Measurements from ENCODE around the gene EMC1.
"Not testable (repeated sequence)": the region's sequence is repeated elsewhere in the genome, so short reads cannot be mapped to it uniquely, and the experiment has no call there.

Gene EMC1

GRCh38 chr1:19283891-19284290 lies 32.6 kb upstream of the EMC1 start:
- no peaks in the 10 kb centered on the region for H3K9me3 ChIP-seq (ENCODE audit: control insufficient read depth in 1 of 2, low read length in 2 of 2)
- H3K9ac ChIP-seq (ENCODE audit: low read depth in 1 of 2, low read length in 2 of 2): no peak overlapping the region
- no peak overlapping the region for H3K27ac ChIP-seq (ENCODE audit: low read depth, low read length)
- H3K27me3 ChIP-seq (ENCODE audit: control insufficient read depth in 1 of 2, insufficient read depth in 2 of 2, low read length in 2 of 2): no peaks in the 10 kb centered on the region
- peaks cover 0 to 5% of the 10 kb centered on the region in 2 donors for H3K4me1 ChIP-seq (ENCODE audit: control insufficient read depth in 1 of 2, insufficient read depth in 2 of 2, low read length in 2 of 2)
- no peak overlapping the region for H3K4me3 ChIP-seq (ENCODE audit: low read depth in 1 of 2, low read length in 2 of 2)
- H3K36me3 ChIP-seq (ENCODE audit: control insufficient read depth in 1 of 2, insufficient read depth in 2 of 2, low read length in 2 of 2): peaks cover 10 to 33% of the 10 kb centered on the region in 2 donors

GRCh38 chr1:19274636-19275035 lies 23.3 kb upstream of the EMC1 start:
- Histone ChIP-seq H3K27ac (ENCODE audit: low read depth, low read length) (peak overlapping the region; percentile 20), H3K9me3 (ENCODE audit: control insufficient read depth in 1 of 2, low read length in 2 of 2) (no peaks in the 10 kb centered on the region), H3K4me1 (ENCODE audit: control insufficient read depth in 1 of 2, insufficient read depth in 2 of 2, low read length in 2 of 2) (peaks cover 4 to 12% of the 10 kb centered on the region in 2 donors), H3K4me3 (ENCODE audit: low read depth in 1 of 2, low read length in 2 of 2) (peak overlapping the region; percentile 50 to 60), H3K36me3 (ENCODE audit: control insufficient read depth in 1 of 2, insufficient read depth in 2 of 2, low read length in 2 of 2) (peaks cover 0 to 5% of the 10 kb centered on the region in 2 donors), H3K27me3 (ENCODE audit: control insufficient read depth in 1 of 2, insufficient read depth in 2 of 2, low read length in 2 of 2) (no peaks in the 10 kb centered on the region), H3K9ac (ENCODE audit: low read depth in 1 of 2, low read length in 2 of 2) (peak overlapping the region in 1 of 2 donors; percentile 48)

GRCh38 chr1:19273844-19274531 lies 22.7 kb upstream of the EMC1 start:
- H3K4me3 ChIP-seq (ENCODE audit: low read depth in 1 of 2, low read length in 2 of 2): peak overlapping the region; percentile 50 to 60
- H3K9me3 ChIP-seq (ENCODE audit: control insufficient read depth in 1 of 2, low read length in 2 of 2); H3K27me3 ChIP-seq (ENCODE audit: control insufficient read depth in 1 of 2, insufficient read depth in 2 of 2, low read length in 2 of 2): not testable (repeated sequence)
- peak overlapping the region; percentile 20 for H3K27ac ChIP-seq (ENCODE audit: low read depth, low read length)
- H3K36me3 ChIP-seq (ENCODE audit: control insufficient read depth in 1 of 2, insufficient read depth in 2 of 2, low read length in 2 of 2): peaks cover 0 to 11% of the 10 kb centered on the region in 2 donors
- peaks cover 4 to 12% of the 10 kb centered on the region in 2 donors for H3K4me1 ChIP-seq (ENCODE audit: control insufficient read depth in 1 of 2, insufficient read depth in 2 of 2, low read length in 2 of 2)
- peak overlapping the region; percentile 48 to 55 for H3K9ac ChIP-seq (ENCODE audit: low read depth in 1 of 2, low read length in 2 of 2)

GRCh38 chr1:19273106-19273843 lies 22.0 kb upstream of the EMC1 start:
- H3K27ac ChIP-seq (ENCODE audit: low read depth, low read length): no peak overlapping the region
- H3K9me3 ChIP-seq (ENCODE audit: control insufficient read depth in 1 of 2, low read length in 2 of 2): no peaks in the 10 kb centered on the region
- peaks cover 0 to 18% of the 10 kb centered on the region in 2 donors for H3K36me3 ChIP-seq (ENCODE audit: control insufficient read depth in 1 of 2, insufficient read depth in 2 of 2, low read length in 2 of 2)
- H3K4me3 ChIP-seq (ENCODE audit: low read depth in 1 of 2, low read length in 2 of 2): peak overlapping the region; percentile 38 to 50
- peaks cover 4 to 12% of the 10 kb centered on the region in 2 donors for H3K4me1 ChIP-seq (ENCODE audit: control insufficient read depth in 1 of 2, insufficient read depth in 2 of 2, low read length in 2 of 2)
- no peaks in the 10 kb centered on the region for H3K27me3 ChIP-seq (ENCODE audit: control insufficient read depth in 1 of 2, insufficient read depth in 2 of 2, low read length in 2 of 2)
- H3K9ac ChIP-seq (ENCODE audit: low read depth in 1 of 2, low read length in 2 of 2): peak overlapping the region; percentile 24 to 55

- H3K4me3 ChIP-seq (ENCODE audit: low read depth in 1 of 2, low read length in 2 of 2): peak overlapping the region; percentile 38 to 50
- no peaks in the 10 kb centered on the region for H3K27me3 ChIP-seq (ENCODE audit: control insufficient read depth in 1 of 2, insufficient read depth in 2 of 2, low read length in 2 of 2)
- H3K27ac ChIP-seq (ENCODE audit: low read depth, low read length): no peak overlapping the region
- H3K36me3 ChIP-seq (ENCODE audit: control insufficient read depth in 1 of 2, insufficient read depth in 2 of 2, low read length in 2 of 2): peaks cover 0 to 28% of the 10 kb centered on the region in 2 donors
- H3K9me3 ChIP-seq (ENCODE audit: control insufficient read depth in 1 of 2, low read length in 2 of 2): no peaks in the 10 kb centered on the region
- H3K9ac ChIP-seq (ENCODE audit: low read depth in 1 of 2, low read length in 2 of 2): no peak overlapping the region
- peaks cover 4 to 12% of the 10 kb centered on the region in 2 donors for H3K4me1 ChIP-seq (ENCODE audit: control insufficient read depth in 1 of 2, insufficient read depth in 2 of 2, low read length in 2 of 2)
Measured at GRCh38 chr1:19272064-19272463, 20.7 kb upstream of the EMC1 start.

- Histone ChIP-seq H3K36me3 (ENCODE audit: control insufficient read depth in 1 of 2, insufficient read depth in 2 of 2, low read length in 2 of 2) (peaks cover 2 to 41% of the 10 kb centered on the region in 2 donors), H3K4me3 (ENCODE audit: low read depth in 1 of 2, low read length in 2 of 2) (peak overlapping the region in 1 of 2 donors; percentile 16), H3K4me1 (ENCODE audit: control insufficient read depth in 1 of 2, insufficient read depth in 2 of 2, low read length in 2 of 2) (peaks cover 4 to 12% of the 10 kb centered on the region in 2 donors)
- H3K9me3 ChIP-seq (ENCODE audit: control insufficient read depth in 1 of 2, low read length in 2 of 2); H3K27me3 ChIP-seq (ENCODE audit: control insufficient read depth in 1 of 2, insufficient read depth in 2 of 2, low read length in 2 of 2); H3K27ac ChIP-seq (ENCODE audit: low read depth, low read length); H3K9ac ChIP-seq (ENCODE audit: low read depth in 1 of 2, low read length in 2 of 2): not testable (repeated sequence)
Measured at GRCh38 chr1:19270343-19270730, 19.0 kb upstream of the EMC1 start.

GRCh38 chr1:19269427-19270342 lies 18.4 kb upstream of the EMC1 start:
- not testable (repeated sequence) for H3K27me3 ChIP-seq (ENCODE audit: control insufficient read depth in 1 of 2, insufficient read depth in 2 of 2, low read length in 2 of 2); H3K9ac ChIP-seq (ENCODE audit: low read depth in 1 of 2, low read length in 2 of 2); H3K4me3 ChIP-seq (ENCODE audit: low read depth in 1 of 2, low read length in 2 of 2); H3K9me3 ChIP-seq (ENCODE audit: control insufficient read depth in 1 of 2, low read length in 2 of 2); H3K27ac ChIP-seq (ENCODE audit: low read depth, low read length)
- peaks cover 4 to 12% of the 10 kb centered on the region in 2 donors for H3K4me1 ChIP-seq (ENCODE audit: control insufficient read depth in 1 of 2, insufficient read depth in 2 of 2, low read length in 2 of 2)
- H3K36me3 ChIP-seq (ENCODE audit: control insufficient read depth in 1 of 2, insufficient read depth in 2 of 2, low read length in 2 of 2): peaks cover 5 to 43% of the 10 kb centered on the region in 2 donors

- Histone ChIP-seq H3K4me1 (ENCODE audit: control insufficient read depth in 1 of 2, insufficient read depth in 2 of 2, low read length in 2 of 2) (peaks cover 0 to 12% of the 10 kb centered on the region in 2 donors), H3K9ac (ENCODE audit: low read depth in 1 of 2, low read length in 2 of 2) (no peak overlapping the region), H3K27me3 (ENCODE audit: control insufficient read depth in 1 of 2, insufficient read depth in 2 of 2, low read length in 2 of 2) (no peaks in the 10 kb centered on the region), H3K27ac (ENCODE audit: low read depth, low read length) (no peak overlapping the region), H3K9me3 (ENCODE audit: control insufficient read depth in 1 of 2, low read length in 2 of 2) (no peaks in the 10 kb centered on the region), H3K36me3 (ENCODE audit: control insufficient read depth in 1 of 2, insufficient read depth in 2 of 2, low read length in 2 of 2) (peaks cover 5 to 43% of the 10 kb centered on the region in 2 donors), H3K4me3 (ENCODE audit: low read depth in 1 of 2, low read length in 2 of 2) (no peak overlapping the region)
Measured at GRCh38 chr1:19268445-19268844, 17.1 kb upstream of the EMC1 start.

GRCh38 chr1:19262744-19263143 lies 11.4 kb upstream of the EMC1 start:
- Histone ChIP-seq H3K4me1 (ENCODE audit: control insufficient read depth in 1 of 2, insufficient read depth in 2 of 2, low read length in 2 of 2) (no peaks in the 10 kb centered on the region), H3K9me3 (ENCODE audit: control insufficient read depth in 1 of 2, low read length in 2 of 2) (no peaks in the 10 kb centered on the region), H3K36me3 (ENCODE audit: control insufficient read depth in 1 of 2, insufficient read depth in 2 of 2, low read length in 2 of 2) (peaks cover 31 to 68% of the 10 kb centered on the region in 2 donors), H3K27ac (ENCODE audit: low read depth, low read length) (no peak overlapping the region), H3K4me3 (ENCODE audit: low read depth in 1 of 2, low read length in 2 of 2) (no peak overlapping the region), H3K9ac (ENCODE audit: low read depth in 1 of 2, low read length in 2 of 2) (no peak overlapping the region), H3K27me3 (ENCODE audit: control insufficient read depth in 1 of 2, insufficient read depth in 2 of 2, low read length in 2 of 2) (no peaks in the 10 kb centered on the region)
